ENCODE measurements around the gene ADGRF5.
A peak's percentile ranks its signal among the peaks of the same experiment; 100 is the strongest.
"Not testable (repeated sequence)": the region's sequence is repeated elsewhere in the genome, so short reads cannot be mapped to it uniquely, and the experiment has no call there.

The ADGRF5 gene

DNA sequence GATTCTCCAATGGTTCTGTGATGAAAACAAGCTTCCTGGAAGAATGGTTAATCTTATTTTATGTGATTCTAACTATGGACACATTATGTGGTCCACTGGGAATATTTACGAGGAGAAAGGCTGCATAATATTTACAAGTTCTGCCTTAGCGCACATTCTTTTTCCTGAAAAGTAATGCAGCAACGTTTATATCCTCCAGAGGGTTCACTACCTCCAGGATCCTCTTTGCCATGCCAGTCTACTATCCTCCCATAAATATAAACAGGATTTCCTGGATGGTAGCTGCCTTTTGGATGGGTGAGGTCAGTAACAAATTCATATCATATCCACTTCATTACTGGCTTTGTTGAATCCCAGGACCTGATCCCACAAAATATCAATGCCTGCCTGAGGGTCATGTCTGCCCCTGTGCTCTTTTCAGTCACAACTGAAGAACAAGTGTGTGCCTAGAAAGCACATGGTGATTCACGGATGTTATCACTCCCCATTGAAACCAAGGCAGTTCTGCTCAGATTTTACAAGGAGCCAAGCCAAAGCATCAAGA lies 30.4 kb downstream of the ADGRF5 start:
- no peak for DNase-seq

DNA sequence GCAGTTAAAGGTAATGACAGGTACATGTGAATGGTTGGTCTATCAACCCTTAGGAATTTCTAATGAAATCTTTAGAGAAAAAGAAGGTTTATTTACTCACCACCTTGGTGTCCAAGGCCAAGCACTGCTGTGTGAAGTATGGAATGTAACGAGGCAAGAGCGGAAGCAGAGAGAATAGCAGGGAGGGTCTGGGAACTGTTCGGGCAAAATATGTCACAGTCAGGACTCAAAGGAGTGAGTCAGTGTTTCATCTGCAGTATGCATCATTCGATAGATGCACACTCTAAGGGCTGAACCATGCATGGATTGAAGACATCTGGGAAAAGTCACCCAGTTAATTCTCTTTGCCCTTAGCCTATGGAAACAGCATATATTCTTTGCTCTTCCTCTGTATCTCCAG lies 33.2 kb downstream of the ADGRF5 start:
- no peak for DNase-seq

DNA sequence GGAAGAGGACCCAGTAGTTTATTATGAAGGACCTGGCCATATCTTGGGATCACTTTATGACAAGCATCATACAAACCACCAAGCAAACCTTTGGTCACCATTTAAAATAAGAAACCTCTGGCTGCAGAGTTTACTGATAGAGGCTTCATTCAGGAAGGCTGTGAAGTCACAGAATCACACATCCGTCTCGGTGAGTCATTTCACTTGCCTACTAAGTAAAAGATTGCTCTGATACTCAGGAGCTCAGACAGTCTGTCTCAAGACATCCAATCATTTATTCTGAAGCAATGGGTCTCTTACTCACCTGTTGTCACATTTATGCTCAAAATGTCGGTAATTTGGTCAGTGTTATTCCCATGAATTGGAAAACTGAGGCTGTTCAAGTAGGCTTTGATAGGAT lies 33.7 kb downstream of the ADGRF5 start:
- DNase-seq = no peak

DNA sequence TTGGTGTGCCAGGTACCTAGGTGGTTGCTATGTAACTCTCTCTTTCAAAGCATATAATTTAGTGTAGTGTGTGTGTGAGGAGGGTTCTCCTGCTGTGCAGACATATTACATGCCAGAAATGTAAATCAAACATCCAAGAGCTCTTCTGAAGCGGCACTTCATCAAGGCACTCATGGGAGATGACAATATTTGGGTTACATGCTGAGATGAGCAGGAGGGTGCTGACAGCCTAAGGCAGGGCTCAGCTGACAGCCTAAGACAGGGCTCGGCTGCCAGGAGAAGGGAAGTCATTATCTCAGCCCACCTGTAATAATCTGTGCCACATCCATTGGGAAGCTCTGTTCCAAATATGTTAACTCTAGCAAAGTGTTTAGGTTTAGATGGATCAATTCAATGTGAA lies 39.1 kb downstream of the ADGRF5 start:
- no peak for DNase-seq

DNA sequence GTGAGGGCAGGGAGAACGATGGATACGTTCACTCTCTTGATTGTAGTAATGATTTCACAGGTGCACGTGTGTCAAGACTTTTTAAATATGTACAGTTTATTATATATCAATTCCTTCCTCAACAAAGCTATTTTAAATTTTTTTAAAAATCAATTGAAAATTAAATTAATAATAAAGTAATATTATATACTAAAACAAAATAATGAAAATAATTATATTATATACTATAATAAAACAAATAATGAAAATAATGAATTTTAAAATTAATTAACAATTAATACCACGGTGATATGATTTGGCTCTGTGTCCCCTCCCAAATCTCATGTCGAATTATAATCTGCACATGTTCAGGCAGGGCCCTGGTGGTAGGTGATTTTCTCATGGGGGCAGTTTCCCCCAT lies 42.7 kb downstream of the ADGRF5 start:
- DNase-seq = no peak

DNA sequence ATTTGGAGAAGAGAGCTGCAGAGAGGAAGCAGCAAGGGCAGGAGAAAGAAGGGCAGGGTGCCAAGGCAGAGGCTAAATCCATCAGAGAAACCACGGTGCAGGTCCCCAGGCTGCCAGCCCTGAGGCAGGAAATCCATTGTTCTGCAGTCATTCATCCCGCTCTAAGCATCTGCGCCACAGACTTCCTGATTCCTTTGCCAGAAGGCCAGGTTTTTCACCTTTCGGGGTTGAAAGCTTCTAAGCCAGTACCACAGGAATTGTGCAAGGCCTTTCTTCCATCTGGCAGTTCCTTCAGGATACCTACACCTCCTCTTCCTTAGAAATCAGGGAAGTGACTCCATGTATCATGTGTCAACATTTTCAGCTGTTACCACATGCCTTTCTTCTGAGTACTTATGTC lies 45.6 kb downstream of the ADGRF5 start:
- no peak for DNase-seq

DNA sequence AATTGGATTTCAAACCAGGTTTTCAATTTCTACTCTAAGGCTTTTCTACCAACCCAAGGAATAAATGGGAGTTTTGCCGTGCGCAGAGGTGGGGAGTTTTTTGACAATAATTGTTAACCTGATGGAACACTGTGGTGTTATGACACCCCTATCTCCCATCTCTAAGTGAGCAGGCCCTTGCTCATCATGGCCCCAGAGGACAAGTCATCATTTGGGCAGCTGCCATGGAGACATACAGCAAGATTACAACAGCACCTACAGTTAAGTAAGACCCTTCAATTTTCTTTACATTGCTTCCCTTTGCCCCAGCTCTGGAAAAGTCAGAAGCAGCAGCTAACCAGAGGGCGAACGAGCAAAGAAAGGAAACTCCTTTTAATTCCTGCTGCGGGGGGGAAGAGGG lies 54.3 kb downstream of the ADGRF5 start:
- DNase-seq = no peak

DNA sequence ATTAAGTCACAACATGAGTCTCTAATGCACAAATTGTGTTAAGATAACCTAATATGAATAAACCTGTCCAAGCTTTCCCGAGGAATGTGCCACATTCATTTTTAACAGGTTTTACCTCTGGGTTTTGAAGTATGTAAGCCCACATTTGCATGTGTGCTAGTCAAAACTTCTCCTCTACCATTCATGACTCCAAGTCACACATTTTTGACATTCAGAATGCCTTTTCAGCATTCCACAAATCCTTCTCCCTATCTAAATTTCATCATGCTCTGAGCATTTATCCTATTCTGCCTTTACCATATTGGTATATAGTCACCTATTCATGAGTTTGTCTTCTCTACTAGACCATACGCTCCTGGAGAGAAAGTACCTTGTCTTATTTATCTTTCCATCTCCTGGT lies 56.5 kb downstream of the ADGRF5 start:
- no peak for DNase-seq

DNA sequence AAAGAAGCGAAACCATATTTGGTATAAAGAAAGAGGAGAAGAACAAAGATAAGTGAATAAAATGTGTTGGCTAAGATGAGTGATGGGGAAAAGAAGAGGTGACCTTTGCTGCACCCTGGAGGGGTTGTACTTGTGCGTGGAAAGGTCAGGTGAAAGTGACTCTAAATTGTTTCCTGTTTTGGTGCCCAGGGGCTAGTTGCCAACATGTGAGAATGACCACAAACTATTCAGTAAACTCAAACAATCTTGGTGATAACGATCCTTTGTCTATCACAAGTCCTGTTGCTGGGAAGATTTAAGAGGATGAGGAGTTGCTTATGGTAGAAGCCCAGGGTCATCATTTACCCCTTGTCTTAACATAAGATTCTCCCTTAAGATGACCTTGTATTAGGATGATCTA lies 57.9 kb downstream of the ADGRF5 start:
- no peak for DNase-seq

DNA sequence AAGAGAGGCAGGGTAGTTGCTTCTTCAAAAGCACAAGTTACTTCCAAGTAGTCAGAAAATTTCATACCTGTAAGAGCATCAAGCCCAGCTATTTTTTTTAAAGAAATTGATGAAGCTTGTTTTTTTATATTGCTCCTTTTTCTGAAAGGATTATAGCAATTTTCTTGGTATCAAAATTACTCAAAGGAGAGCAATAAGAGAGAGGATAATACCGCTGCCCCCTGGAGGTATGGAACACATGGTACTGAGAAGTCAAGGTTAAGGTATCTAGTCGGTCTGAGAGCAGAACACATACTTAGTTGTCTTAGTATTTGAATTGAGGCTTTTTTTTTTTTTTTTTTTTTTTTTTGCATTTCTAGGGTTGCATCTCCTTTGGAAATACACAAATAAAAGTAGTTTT lies 59.4 kb downstream of the ADGRF5 start:
- DNase-seq = no peak

DNA sequence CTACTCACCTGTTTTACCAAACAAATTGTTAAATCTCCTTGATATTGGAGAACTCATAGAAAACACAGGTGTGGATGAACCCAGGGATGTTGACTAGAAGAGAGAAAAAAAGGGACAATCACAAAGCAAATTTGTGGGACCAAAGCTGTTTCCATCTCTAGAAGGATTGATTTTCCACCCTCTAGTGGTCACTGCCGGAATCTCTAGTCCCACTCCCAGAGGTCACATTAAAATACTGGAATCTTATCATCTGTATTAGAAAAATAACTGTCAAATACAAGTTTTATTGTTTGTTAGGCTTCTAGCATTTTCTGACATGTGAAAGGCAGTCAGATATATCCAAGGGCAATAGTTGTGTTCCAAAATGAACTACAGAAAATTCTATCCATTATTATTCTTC lies 65.8 kb downstream of the ADGRF5 start:
- peak; percentile 67 for DNase-seq

DNA sequence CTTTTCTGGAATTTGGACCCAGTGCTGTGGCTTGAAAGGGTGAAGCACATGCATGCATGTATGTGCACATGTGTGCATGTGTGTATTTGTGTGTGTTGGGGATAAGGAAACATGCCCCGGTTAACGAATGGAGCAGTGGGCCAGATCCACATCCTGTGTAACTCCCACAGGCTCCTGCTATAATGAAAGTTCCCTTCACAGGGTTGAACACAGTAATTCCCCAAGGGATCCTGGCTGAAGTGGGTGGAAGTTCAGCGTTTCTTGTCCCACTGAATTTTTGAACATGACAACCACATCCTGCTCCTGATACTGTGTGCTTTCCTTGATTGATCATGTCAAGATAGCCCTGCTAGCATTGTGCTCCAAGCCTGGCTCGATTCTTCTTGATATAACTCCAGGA lies 70.2 kb downstream of the ADGRF5 start:
- DNase-seq = not testable (repeated sequence)

DNA sequence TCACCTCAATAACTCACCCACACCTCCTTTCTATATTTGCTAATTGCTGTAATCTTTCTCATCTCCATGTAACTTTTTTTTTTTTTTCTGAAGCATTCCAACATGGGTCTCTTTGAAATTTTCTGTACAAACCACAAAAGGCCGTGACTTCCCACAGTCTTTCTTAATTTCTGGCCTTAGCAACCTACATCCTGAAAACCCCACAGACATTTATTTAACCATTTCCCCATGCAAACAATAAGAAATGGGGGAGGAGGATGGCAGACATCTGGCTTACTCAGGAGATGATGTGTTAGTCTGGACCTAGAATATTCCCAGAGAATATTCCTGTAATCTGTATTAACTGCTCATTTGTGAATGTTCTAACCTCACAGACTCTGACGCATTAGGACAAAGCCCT lies 70.9 kb downstream of the ADGRF5 start:
- DNase-seq = no peak

DNA sequence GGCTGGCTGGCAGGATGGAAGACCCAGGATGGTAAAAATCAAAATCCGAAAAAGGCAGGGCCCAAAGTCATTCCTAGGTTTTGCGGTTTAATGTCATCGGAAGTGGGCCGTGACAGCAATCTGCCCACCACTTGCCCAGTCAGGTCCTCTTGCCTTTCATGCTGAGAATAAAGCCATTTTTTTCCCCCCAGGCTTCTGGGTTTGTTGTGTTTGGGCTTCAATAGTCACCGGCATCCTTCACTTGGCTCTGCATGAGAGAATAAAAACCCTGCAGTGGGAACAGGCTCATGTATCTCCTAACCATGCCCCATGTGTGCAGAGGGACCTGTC lies 72.4 kb downstream of the ADGRF5 start:
- DNase-seq = no peak

DNA sequence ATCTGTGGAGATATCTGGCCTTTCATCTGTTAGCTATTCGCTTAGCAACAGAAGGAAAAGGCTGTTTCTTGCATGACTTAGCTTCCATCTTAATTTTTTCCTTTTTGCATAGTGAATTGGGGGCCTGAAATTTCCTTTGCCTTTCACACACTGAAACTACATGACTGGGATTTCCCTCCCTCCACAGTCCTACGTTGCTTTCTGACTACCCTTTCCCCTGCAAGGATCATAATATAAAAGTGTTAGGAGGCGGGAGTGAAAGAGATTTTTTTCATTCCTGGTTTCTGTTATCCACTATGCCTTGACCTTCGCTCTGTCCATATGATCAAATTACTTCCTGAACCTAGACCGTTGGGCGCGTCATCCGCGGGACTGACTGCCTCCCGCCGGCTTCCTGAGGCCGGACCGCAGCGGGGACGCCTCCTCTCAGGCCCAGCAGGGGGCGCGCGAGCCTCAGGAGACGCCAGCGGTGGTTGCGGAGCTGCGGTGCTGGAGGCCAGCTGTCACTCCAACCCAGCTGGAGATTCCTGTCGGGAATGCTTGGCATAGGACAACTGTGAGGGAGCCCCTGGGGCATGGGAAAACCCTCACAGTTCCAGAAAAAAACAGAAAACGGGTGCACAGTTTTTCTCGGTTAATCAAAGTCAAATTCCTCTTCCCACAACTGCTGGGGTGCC lies 72.9 kb downstream of the ADGRF5 start:
- peak; percentile 78 for DNase-seq

DNA sequence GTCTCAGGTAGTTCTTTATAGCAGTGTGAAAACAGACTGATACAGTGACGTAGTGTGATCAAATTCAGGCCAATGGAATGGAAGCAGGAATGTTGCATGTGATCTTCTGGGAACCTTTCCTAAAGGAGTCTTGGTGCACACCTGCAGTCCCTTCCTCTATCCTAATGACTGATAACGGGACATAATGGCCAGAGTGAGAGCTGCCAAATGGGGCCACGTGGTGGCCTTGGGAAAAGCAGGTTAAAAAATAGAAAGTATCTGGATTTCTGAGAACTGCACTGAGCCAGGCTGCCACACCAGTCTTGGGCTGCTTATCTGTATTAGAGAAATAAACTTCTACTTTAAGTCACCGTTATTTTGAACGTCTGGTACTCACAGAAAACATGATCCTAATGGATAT lies 76.6 kb downstream of the ADGRF5 start:
- no peak for DNase-seq

DNA sequence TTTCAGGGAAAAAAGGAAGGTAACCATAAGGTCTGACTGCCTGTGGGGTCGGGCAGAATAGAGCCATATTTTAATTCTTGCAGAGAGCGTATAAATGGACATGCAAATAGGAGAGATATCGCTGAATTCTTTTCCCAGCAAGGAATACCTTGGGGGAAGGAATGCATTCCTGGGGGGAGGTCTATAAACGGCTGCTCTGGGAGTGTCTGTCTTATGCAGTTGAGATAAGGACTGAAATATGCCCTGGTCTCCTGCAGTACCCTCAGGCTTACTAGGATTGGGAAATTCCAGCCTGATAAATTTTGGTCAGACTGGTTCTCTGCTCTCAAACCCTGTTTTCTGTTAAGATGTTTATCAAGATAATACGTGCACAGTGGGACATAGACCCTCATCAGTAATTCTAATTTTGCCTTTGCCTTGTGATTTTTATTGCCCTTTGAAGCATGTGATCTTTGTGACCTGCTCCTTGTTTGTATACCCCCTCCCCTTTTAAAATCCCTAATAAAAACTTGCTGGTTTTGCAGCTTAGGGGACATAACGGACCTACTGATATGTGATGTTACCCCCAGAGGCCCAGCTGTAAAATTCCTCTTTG lies 79.4 kb downstream of the ADGRF5 start:
- not testable (repeated sequence) for DNase-seq

DNA sequence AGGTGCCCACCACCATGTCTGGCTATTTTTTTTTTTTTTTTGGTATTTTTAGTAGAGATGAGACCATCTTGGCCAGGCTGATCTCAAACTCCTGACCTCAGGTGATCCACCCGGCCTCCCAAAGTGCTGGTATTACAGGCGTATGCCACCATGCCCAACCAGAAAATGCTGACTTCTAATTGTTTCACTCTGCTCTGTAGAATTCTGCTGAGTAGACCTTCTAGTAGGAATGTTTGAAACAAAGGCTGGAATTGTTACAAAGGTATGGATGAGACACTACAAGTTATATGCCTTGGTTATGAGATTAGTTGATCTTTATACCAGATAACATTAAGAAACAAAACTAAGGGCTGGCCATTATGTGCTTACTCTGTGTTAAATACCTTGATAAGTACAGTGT lies 83.7 kb downstream of the ADGRF5 start:
- DNase-seq = no peak

DNA sequence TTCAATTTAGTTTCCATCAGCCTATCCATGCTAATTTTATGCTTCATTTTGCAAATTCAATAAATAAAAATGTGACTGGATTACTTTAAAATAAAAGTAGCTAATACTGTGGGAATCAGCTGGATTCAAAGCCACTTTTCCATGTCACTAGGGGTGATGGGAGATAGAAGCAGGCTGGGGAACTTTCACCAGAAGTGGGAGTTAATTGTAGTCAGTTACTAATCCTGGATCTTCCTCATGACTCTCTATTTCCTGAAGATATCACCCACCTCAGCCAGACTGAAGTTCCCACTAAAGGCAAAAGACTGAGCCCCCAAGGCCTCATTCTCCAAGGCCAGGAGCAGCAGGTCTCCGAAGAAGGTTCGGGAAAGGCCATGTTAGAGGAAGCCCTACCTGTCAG lies 86.7 kb downstream of the ADGRF5 start:
- DNase-seq = not testable (repeated sequence)

DNA sequence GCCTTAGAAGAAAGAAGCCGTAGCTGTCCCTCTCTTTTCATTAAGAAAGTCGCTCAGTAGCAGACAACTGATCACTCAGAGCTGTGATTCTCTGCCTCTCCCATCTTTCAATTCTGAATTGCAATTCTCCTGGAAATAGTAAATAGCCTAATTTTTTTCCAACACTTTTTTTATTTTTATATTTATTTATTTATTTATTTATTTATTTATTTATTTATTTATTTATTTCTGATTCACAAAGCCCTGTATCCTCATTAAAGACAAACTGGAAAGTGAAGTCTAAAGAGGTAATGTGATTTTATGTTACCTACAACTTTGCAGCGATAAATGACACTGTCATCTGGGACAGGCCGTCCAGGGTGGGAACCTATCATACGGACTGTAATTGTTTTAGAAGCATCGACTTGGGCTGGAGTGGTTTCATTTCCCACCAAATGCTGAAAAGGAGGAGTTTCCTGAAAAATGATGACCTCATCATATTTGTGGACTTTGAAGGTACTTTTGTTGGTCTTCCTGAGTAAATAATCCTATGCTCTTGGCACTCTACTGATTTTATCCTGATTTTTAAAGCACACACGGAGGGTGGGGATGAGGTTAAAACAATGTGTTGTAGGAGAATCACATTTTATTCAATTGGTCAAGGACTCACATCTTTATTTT lies 87.4 kb downstream of the ADGRF5 start:
- DNase-seq = not testable (repeated sequence)

DNA sequence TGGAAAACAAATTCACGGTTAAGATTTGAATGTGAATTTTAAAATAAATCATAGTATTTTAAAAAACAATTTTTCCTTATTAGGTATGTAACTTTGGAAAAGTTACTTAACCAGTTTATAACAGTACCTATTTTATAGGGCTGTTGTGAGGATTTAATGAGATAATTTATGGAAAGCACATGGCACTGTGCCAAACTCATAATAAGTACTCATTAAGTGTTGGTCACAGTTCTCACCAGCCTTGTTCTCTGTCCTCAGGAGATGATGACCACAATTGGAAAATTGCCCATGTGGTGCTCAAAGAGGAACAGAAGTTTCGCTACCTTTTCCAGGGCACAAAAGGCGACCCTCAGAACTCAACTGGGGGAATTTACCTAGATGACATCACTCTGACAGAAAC lies 88.9 kb downstream of the ADGRF5 start:
- no peak for DNase-seq

DNA sequence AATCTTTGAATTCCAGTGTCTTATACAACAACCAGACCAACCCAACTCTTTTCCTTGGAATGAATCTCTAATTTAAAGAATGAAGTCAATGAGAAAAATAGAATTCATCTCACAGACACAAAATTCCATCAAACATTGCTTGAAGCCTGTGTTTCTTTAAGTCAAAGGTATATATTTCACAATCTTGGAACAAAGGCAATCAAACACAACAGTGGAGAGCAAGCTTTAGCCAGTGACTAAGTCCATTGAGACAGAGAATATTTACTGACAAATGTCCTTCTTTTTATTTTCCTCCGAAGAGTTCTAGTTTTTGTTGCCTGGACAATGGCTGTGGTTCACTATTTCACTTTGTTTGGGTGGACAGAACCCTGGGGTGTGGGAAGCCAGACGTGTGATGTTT lies 92.8 kb downstream of the ADGRF5 start:
- no peak for DNase-seq

DNA sequence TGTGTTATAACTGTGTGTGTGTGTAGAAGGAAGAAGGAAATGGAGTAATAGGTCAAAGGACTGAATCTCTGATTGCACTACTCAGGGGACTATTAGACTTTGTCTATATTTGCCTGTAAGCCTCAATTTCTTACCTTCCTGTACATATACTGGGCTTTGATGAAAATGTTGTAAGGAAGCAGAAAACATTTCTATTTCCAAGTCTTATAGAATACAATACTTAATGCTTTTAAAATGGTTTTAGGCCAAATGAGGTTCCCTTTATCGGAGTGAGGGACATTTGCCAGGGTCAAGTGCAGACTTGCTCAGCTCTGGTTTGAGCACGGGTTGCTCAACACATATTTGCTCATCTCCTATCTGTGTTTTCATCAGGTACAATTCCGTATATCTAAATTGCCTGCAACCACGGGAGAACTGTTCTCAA lies 100.3 kb downstream of the ADGRF5 start:
- no peak for DNase-seq

DNA sequence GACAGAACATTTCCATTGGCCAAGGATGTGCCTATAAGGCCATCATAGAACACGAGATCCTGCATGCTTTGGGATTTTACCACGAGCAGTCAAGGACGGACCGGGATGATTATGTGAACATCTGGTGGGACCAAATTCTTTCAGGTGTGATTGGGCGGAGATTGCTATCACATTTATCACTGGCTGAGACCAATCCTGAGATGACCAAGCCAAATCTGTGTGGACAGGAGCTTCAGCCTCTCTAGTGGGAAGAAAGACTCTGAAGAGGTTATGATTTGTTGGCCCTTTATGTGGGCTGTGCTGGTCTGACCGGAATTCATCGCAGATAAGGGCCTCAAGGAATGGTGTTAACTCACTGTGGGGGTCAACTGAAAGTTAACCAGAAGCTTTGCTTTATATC lies 102.2 kb downstream of the ADGRF5 start:
- no peak for DNase-seq

DNA sequence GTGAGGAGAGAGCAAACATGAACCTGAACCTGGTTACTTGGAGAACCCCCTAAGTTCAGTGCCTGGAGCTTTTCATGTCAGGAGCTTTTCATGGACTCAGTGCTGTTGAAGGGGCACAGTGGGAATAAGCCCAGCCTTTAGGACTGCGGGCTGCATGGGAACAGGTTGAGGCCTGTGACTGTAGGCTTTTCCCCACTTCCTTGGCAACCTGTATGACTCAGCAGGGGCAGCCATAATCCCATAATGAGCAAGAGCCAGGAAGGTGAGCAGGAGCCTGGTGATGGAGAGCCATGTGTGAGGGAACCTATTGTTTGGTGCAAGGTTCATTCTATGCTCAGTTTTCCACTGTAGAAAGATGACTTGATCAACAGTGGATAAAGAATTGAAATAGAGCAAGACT lies 105.1 kb downstream of the ADGRF5 start:
- no peak for DNase-seq
